ENCODE data around the gene TUBGCP6.

DNA sequence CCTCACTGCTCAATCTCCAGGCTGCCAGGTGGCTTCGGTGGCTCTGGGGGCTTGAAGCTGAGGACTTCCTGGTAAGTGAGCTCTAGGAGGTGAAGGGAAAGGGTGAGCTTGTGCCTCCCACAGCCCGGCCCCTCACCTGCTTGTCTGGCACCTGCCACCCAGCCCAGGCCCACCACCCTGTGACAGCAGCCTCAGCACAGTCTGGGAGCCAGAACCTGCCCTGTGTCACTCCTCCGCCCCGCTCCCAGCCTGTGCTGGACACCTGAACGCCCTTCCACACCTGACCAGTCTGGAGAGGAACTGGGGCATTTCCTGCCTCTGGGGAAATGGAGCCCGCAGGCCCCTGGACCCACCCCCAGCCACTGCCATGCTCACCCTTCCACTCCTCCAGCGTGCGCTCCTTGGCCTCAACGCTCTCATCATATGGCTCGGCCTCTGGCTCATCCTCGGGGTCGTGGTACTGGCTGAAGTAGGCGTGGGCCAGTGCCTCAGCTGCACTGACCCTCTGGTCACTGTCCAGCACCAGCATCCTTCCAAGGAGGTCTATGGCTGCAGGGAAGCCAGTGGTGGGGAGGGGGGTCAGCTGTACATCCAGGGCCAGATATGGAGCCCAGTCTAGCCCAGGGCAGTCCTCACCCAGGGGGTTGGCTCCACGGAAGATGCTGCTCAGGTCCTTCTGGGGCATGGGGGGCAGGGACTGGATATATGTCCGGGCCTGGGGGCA, 20.3 kb upstream of the TUBGCP6 start:
- TF ChIP-seq, protein P1, sequence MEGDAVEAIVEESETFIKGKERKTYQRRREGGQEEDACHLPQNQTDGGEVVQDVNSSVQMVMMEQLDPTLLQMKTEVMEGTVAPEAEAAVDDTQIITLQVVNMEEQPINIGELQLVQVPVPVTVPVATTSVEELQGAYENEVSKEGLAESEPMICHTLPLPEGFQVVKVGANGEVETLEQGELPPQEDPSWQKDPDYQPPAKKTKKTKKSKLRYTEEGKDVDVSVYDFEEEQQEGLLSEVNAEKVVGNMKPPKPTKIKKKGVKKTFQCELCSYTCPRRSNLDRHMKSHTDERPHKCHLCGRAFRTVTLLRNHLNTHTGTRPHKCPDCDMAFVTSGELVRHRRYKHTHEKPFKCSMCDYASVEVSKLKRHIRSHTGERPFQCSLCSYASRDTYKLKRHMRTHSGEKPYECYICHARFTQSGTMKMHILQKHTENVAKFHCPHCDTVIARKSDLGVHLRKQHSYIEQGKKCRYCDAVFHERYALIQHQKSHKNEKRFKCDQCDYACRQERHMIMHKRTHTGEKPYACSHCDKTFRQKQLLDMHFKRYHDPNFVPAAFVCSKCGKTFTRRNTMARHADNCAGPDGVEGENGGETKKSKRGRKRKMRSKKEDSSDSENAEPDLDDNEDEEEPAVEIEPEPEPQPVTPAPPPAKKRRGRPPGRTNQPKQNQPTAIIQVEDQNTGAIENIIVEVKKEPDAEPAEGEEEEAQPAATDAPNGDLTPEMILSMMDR (IDR thresholded peaks at IDR 0.05), result no peak
- no peak for TF ChIP-seq POLR2AphosphoS5 (IDR thresholded peaks at IDR 0.05)

All from prostate gland (tissue), 2 donors.